Aorta (tissue), 5 donors: ENCODE measurements around the gene MYDGF. TPM values are rescaled to one million over a fixed set of nuclear protein-coding genes. Genes with fewer than 3 reads are reported as not detected.
A peak's percentile ranks its signal among the peaks of the same experiment; 100 is the strongest.

Experiments
- ATAC-seq: fragments of 200-7000 bp; cut with Tn5 transposase; one replicate; pipeline ENCODE4 v1.9.1; 2022; ENCODE audit warnings: moderate library complexity; ENCODE audit not compliant: low FRiP score
- DNase-seq, 2 donors: peaks; one replicate each; pipeline ENCODE4 v3.0.0-alpha.2; 2020
- H3K27ac ChIP-seq, 2 donors: one replicate each; pipeline ENCODE4 v1.5.1; 2013; ENCODE audit warnings: low read length in 2 of 2, mild to moderate bottlenecking in 2 of 2, moderate library complexity in 2 of 2, control low read depth in 1 of 2, inconsistent platforms in 1 of 2, low read depth in 1 of 2
- H3K27me3 ChIP-seq, 2 donors: one replicate each; pipeline ENCODE4 v1.6.1; 2013; ENCODE audit warnings: control low read depth in 1 of 2, low read length in 1 of 2, mild to moderate bottlenecking in 1 of 2, moderate library complexity in 1 of 2; ENCODE audit not compliant: insufficient read depth in 2 of 2, control insufficient read depth in 1 of 2
- H3K36me3 ChIP-seq, 2 donors: one replicate each; pipeline ENCODE4 v1.6.1; 2013; ENCODE audit warnings: control low read depth in 1 of 2, low read length in 1 of 2, mild to moderate bottlenecking in 1 of 2; ENCODE audit not compliant: insufficient read depth in 2 of 2, control insufficient read depth in 1 of 2
- H3K4me1 ChIP-seq, 2 donors: one replicate each; pipeline ENCODE4 v1.6.1; 2013; ENCODE audit warnings: low read length in 2 of 2, control low read depth in 1 of 2, mild to moderate bottlenecking in 1 of 2, moderate library complexity in 1 of 2; ENCODE audit not compliant: insufficient read depth in 2 of 2, control insufficient read depth in 1 of 2
- H3K4me3 ChIP-seq, 2 donors: one replicate each; pipeline ENCODE4 v1.5.1; 2013; ENCODE audit warnings: low read length in 2 of 2, control low read depth in 1 of 2, mild to moderate bottlenecking in 1 of 2
- H3K9me3 ChIP-seq: one replicate; pipeline ENCODE4 v1.6.1; 2013; ENCODE audit warnings: mild to moderate bottlenecking, low read length; ENCODE audit not compliant: control insufficient read depth
- WGBS, 2 donors: extraction: QIAGEN DNeasy Blood & Tissue Kit; methylation state at CpG; one replicate each; pipeline ENCODE4 v1.1.7; 2013; 5-methylcytosine and 5-hydroxymethylcytosine counted together
- intact Hi-C, 2 donors: fragments of 100-400 bp; cut with DNase I; formaldehyde crosslinking; loops; one replicate each; pipeline versions ENCODE4 v1.14.2 to v1.15.0; 2022
- polyA plus RNA-seq, 2 donors: library from polyadenylated mRNA; stranded (reverse); fragments of 200-250 nt; gene quantifications; one replicate each; pipeline ENCODE4 v1.2.3, GENCODE V29; 2013
- total RNA-seq, 2 donors: library from RNA; stranded (reverse); fragmentation: NEBNext Ultra II Directional; extraction: Animal tissue kit (Norgen Biotek cat#: 25700); gene quantifications; one replicate each; pipeline ENCODE4 v1.2.1, GENCODE V29; 2021
- donor health status: healthy with polysubstance abuse.
- donor health status: Bipolar disorder and iron deficiency.
- donor health status: DM: no; HTN: no; CAD: no.
- donor health status: DM: no; HTN: no; CAD: no.
- donor health status: DM: yes; HTN: yes; CAD: no.

Gene MYDGF
- total and polyA plus RNA-seq, 4 donors = 59.4 to 117 (median 68.9) TPM

- intact Hi-C loops = loop anchor here (1.0 to 5.0 kb wide), 2 partner anchors 60 to 79 kb away; partner anchors contain the start of gene SEMA6B (in 2 of the 2)
- Histone ChIP-seq H3K36me3 (no peaks in the 10 kb centered on the region), H3K4me3 (peak overlapping the region in 1 of 2 donors; percentile 51), H3K9me3 (no peaks in the 10 kb centered on the region), H3K27me3 (no peaks in the 10 kb centered on the region), H3K4me1 (no peaks in the 10 kb centered on the region), H3K27ac (no peak overlapping the region)
- DNase-seq (peak; percentile 75 to 89), ATAC-seq (peak; percentile 76)
- WGBS, 2 donors = 0 to 1% methylated on average over 39 to 43 of the region's 43 CpGs
Measured at GRCh38 chr19:4636151-4636717, 33.9 kb downstream of the MYDGF start.

- no peak overlapping the region for H3K27ac ChIP-seq
- intact Hi-C loops = loop anchor here (1.0 to 5.0 kb wide), 2 partner anchors 59 to 78 kb away; partner anchors contain the start of gene SEMA6B (in 2 of the 2)
- WGBS, 2 donors = 15 to 16% methylated on average over 13 of the region's 13 CpGs
- H3K4me3 ChIP-seq = peak overlapping the region in 1 of 2 donors; percentile 51
- no peak for ATAC-seq
- H3K27me3 ChIP-seq = no peaks in the 10 kb centered on the region
- no peaks in the 10 kb centered on the region for H3K4me1 ChIP-seq
- no peaks in the 10 kb centered on the region for H3K36me3 ChIP-seq
- no peaks in the 10 kb centered on the region for H3K9me3 ChIP-seq
- no peak for DNase-seq
Measured at GRCh38 chr19:4635754-4636116, 34.4 kb downstream of the MYDGF start.

- 45 to 46% methylated on average over 14 of the region's 14 CpGs for WGBS, 2 donors
- Histone ChIP-seq H3K27ac (no peak overlapping the region), H3K4me1 (no peaks in the 10 kb centered on the region), H3K36me3 (no peaks in the 10 kb centered on the region), H3K4me3 (no peak overlapping the region), H3K27me3 (no peaks in the 10 kb centered on the region), H3K9me3 (no peaks in the 10 kb centered on the region)
- DNase-seq = peak; percentile 83
- peak; percentile 75 for ATAC-seq
- intact Hi-C loops = no loop called here
Measured at GRCh38 chr19:4633140-4633967, 36.8 kb downstream of the MYDGF start.

- no peaks in the 10 kb centered on the region for H3K27me3 ChIP-seq
- intact Hi-C loops = no loop called here
- WGBS, 2 donors = 51 to 61% methylated on average over 6 of the region's 6 CpGs
- no peaks in the 10 kb centered on the region for H3K4me1 ChIP-seq
- peaks cover 1% of the 10 kb centered on the region for H3K9me3 ChIP-seq
- no peak overlapping the region for H3K27ac ChIP-seq
- no peak overlapping the region for H3K4me3 ChIP-seq
- ATAC-seq = no peak
- no peak for DNase-seq
- H3K36me3 ChIP-seq = no peaks in the 10 kb centered on the region
Measured at GRCh38 chr19:4624733-4625362, 45.3 kb downstream of the MYDGF start.

- Histone ChIP-seq H3K4me3 (no peak overlapping the region), H3K27ac (no peak overlapping the region), H3K36me3 (no peaks in the 10 kb centered on the region), H3K4me1 (no peaks in the 10 kb centered on the region), H3K27me3 (no peaks in the 10 kb centered on the region), H3K9me3 (peaks cover 1% of the 10 kb centered on the region)
- ATAC-seq = no peak
- WGBS, 2 donors = 70 to 76% methylated on average over 5 of the region's 5 CpGs
- intact Hi-C loops = no loop called here
- no peak for DNase-seq
Measured at GRCh38 chr19:4624301-4624700, 45.8 kb downstream of the MYDGF start.

- 17 to 20% methylated on average over 12 of the region's 12 CpGs for WGBS, 2 donors
- ATAC-seq (no peak), DNase-seq (no peak)
- no peaks in the 10 kb centered on the region for H3K36me3 ChIP-seq
- H3K9me3 ChIP-seq = peaks cover 1% of the 10 kb centered on the region
- no peaks in the 10 kb centered on the region for H3K4me1 ChIP-seq
- no peaks in the 10 kb centered on the region for H3K27me3 ChIP-seq
- intact Hi-C loops = no loop called here
- no peak overlapping the region for H3K27ac ChIP-seq
- H3K4me3 ChIP-seq = no peak overlapping the region
Measured at GRCh38 chr19:4622695-4623421, 47.3 kb downstream of the MYDGF start.

- intact Hi-C loops = no loop called here
Measured at GRCh38 chr19:4620675-4621074, 49.5 kb downstream of the MYDGF start.

GRCh38 chr19:4619668-4620294, 50.4 kb downstream of the MYDGF start:
- ATAC-seq = no peak
- no peak for DNase-seq
- WGBS, 2 donors = 69 to 70% methylated on average over 17 of the region's 17 CpGs
- H3K4me3 ChIP-seq = no peak overlapping the region
- H3K27ac ChIP-seq = no peak overlapping the region
- no peaks in the 10 kb centered on the region for H3K4me1 ChIP-seq
- no peaks in the 10 kb centered on the region for H3K9me3 ChIP-seq
- intact Hi-C loops = no loop called here
- no peaks in the 10 kb centered on the region for H3K36me3 ChIP-seq
- H3K27me3 ChIP-seq = no peaks in the 10 kb centered on the region

More at GRCh38 chr19:4620675-4621074, 49.5 kb downstream of the MYDGF start:
- 40 to 54% methylated on average over 2 of the region's 2 CpGs for WGBS, 2 donors
- Histone ChIP-seq H3K4me1 (no peaks in the 10 kb centered on the region), H3K4me3 (no peak overlapping the region), H3K27me3 (no peaks in the 10 kb centered on the region), H3K9me3 (no peaks in the 10 kb centered on the region), H3K36me3 (no peaks in the 10 kb centered on the region), H3K27ac (no peak overlapping the region)
- ATAC-seq = no peak
- DNase-seq = no peak
